ENCODE data around the gene IFT88.

Gene IFT88

GRCh38 chr13:20684546-20684945 is 117.6 kb downstream of the IFT88 start:
- H3K4me3 ChIP-seq (ENCODE audit: low read depth, low read length) = no peak overlapping the region
- TF ChIP-seq MAX (IDR thresholded peaks at IDR 0.05; ENCODE audit: low read depth, low read length) (0 out of 2 replicates have a peak, but pooled peaks have one; percentile 51), CTCF (IDR thresholded peaks at IDR 0.05; ENCODE audit: low read depth, low read length) (no peak)
- peak; percentile 84 for DNase-seq (ENCODE audit: low read depth)

- no peak for DNase-seq (ENCODE audit: low read depth)
- TF ChIP-seq POLR2A (IDR thresholded peaks at IDR 0.05; ENCODE audit: extremely low read depth, insufficient read length) (no peak), CTCF (IDR thresholded peaks at IDR 0.05; ENCODE audit: low read depth, low read length) (no peak), MYC (IDR thresholded peaks at IDR 0.05; ENCODE audit: low read depth, low read length) (no peak), MAX (IDR thresholded peaks at IDR 0.05; ENCODE audit: low read depth, low read length) (no peak)
- H3K4me3 ChIP-seq (ENCODE audit: low read depth, low read length) = no peak overlapping the region
Measured at GRCh38 chr13:20685092-20685491, 118.1 kb downstream of the IFT88 start.

- DNase-seq (ENCODE audit: low read depth) = no peak
- no peak overlapping the region for H3K4me3 ChIP-seq (ENCODE audit: low read depth, low read length)
- no peak for TF ChIP-seq MAX (IDR thresholded peaks at IDR 0.05; ENCODE audit: low read depth, low read length)
- no peak for TF ChIP-seq CTCF (IDR thresholded peaks at IDR 0.05; ENCODE audit: low read depth, low read length)
- TF ChIP-seq POLR2A (IDR thresholded peaks at IDR 0.05; ENCODE audit: extremely low read depth, insufficient read length) = no peak
- TF ChIP-seq MYC (IDR thresholded peaks at IDR 0.05; ENCODE audit: low read depth, low read length) = no peak
Measured at GRCh38 chr13:20686167-20686566, 119.2 kb downstream of the IFT88 start.

GRCh38 chr13:20686863-20687579 is 120.1 kb downstream of the IFT88 start:
- TF ChIP-seq MAX (IDR thresholded peaks at IDR 0.05; ENCODE audit: low read depth, low read length) (no peak), MYC (IDR thresholded peaks at IDR 0.05; ENCODE audit: low read depth, low read length) (no peak), CTCF (IDR thresholded peaks at IDR 0.05; ENCODE audit: low read depth, low read length) (no peak), POLR2A (IDR thresholded peaks at IDR 0.05; ENCODE audit: extremely low read depth, insufficient read length) (no peak)
- DNase-seq (ENCODE audit: low read depth) = no peak
- no peak overlapping the region for H3K4me3 ChIP-seq (ENCODE audit: low read depth, low read length)

- no peak overlapping the region for H3K4me3 ChIP-seq (ENCODE audit: low read depth, low read length)
- DNase-seq (ENCODE audit: low read depth) = no peak
- TF ChIP-seq POLR2A (IDR thresholded peaks at IDR 0.05; ENCODE audit: extremely low read depth, insufficient read length) = no peak
- no peak for TF ChIP-seq MYC (IDR thresholded peaks at IDR 0.05; ENCODE audit: low read depth, low read length)
- no peak for TF ChIP-seq MAX (IDR thresholded peaks at IDR 0.05; ENCODE audit: low read depth, low read length)
- no peak for TF ChIP-seq CTCF (IDR thresholded peaks at IDR 0.05; ENCODE audit: low read depth, low read length)
Measured at GRCh38 chr13:20689291-20689690, 122.3 kb downstream of the IFT88 start.

Data from NB4 (cell line).